GM23338 (cell line): Measurements from ENCODE around the gene CAPN8. TPM values are rescaled to one million over a fixed set of nuclear protein-coding genes. Genes with fewer than 3 reads are reported as not detected.

Experiments
- ATAC-seq: fragments of 200-7000 bp; cut with Tn5 transposase; 3 replicates; pipeline ENCODE4 v1.9.1; 2020
- DNase-seq: peaks from one replicate; pipeline ENCODE4 v3.0.0-alpha.2; 2015; ENCODE audit warnings: low spot score
- H2AFZ ChIP-seq: fragments of 200-600 bp; sonication (generic); 2 replicates; pipeline ENCODE4 v1.8.0; 2016; ENCODE audit warnings: antibody characterized with exemption, mild to moderate bottlenecking, moderate library complexity
- H3F3A ChIP-seq: fragments of 200-600 bp; sonication (generic); replicated peaks from 2 replicates; pipeline ENCODE4 v1.8.0; 2017; ENCODE audit warnings: antibody characterized with exemption, mixed run types, low read depth
- H3K27ac ChIP-seq: fragments of 200-600 bp; sonication (generic); 2 replicates; pipeline ENCODE4 v1.6.1; 2016; ENCODE audit warnings: low read depth
- H3K27me3 ChIP-seq: fragments of 200-600 bp; sonication (generic); 2 replicates; pipeline ENCODE4 v1.8.0; 2016; ENCODE audit warnings: mild to moderate bottlenecking, mixed run types, moderate library complexity; ENCODE audit not compliant: insufficient read depth
- H3K36me3 ChIP-seq: fragments of 200-600 bp; sonication (generic); 2 replicates; pipeline ENCODE4 v1.8.0; 2016; ENCODE audit warnings: mild to moderate bottlenecking; ENCODE audit not compliant: insufficient read depth
- H3K4me1 ChIP-seq: fragments of 200-600 bp; sonication (generic); 2 replicates; pipeline ENCODE4 v1.8.0; 2016; ENCODE audit warnings: mild to moderate bottlenecking, moderate library complexity; ENCODE audit not compliant: insufficient read depth
- H3K4me2 ChIP-seq: fragments of 200-600 bp; sonication (generic); 2 replicates; pipeline ENCODE4 v1.7.1; 2017; ENCODE audit warnings: mixed run types
- H3K4me3 ChIP-seq: fragments of 200-600 bp; sonication (generic); 2 replicates; pipeline ENCODE4 v1.6.1; 2016; ENCODE audit warnings: mixed run types
- H3K79me2 ChIP-seq: fragments of 200-600 bp; sonication (generic); replicated peaks from 2 replicates; pipeline ENCODE4 v1.8.0; 2017; ENCODE audit warnings: mild to moderate bottlenecking; ENCODE audit not compliant: insufficient read depth
- H3K9me2 ChIP-seq: fragments of 200-600 bp; sonication (generic); 2 replicates; pipeline ENCODE4 v1.8.0; 2017; ENCODE audit not compliant: insufficient read depth
- H4K20me1 ChIP-seq: fragments of 200-600 bp; sonication (generic); replicated peaks from 2 replicates; pipeline ENCODE4 v1.8.0; 2017; ENCODE audit warnings: mild to moderate bottlenecking; ENCODE audit not compliant: insufficient read depth
- H3K27ac Mint-ChIP-seq: 2 replicates; pipeline ENCODE4 v1.8.0; 2020; ENCODE audit warnings: inconsistent platforms, mild to moderate bottlenecking, moderate library complexity, mixed read lengths
- H3K27me3 Mint-ChIP-seq: 3 replicates; pipeline ENCODE4 v1.8.0; 2022; ENCODE audit warnings: low read depth, mild to moderate bottlenecking, moderate library complexity, mixed read lengths, inconsistent platforms; ENCODE audit not compliant: insufficient read depth, poor library complexity
- H3K36me3 Mint-ChIP-seq: 3 replicates; pipeline ENCODE4 v1.8.0; 2021; ENCODE audit warnings: low read depth, mild to moderate bottlenecking, inconsistent platforms, moderate library complexity, mixed read lengths
- H3K4me1 Mint-ChIP-seq: 3 replicates; pipeline ENCODE4 v1.8.0; 2020; ENCODE audit warnings: mild to moderate bottlenecking, inconsistent platforms, mixed read lengths
- H3K4me3 Mint-ChIP-seq: 3 replicates; pipeline ENCODE4 v1.8.0; 2021; ENCODE audit warnings: moderate library complexity, mild to moderate bottlenecking, inconsistent platforms, mixed read lengths
- H3K9me3 Mint-ChIP-seq: 3 replicates; pipeline ENCODE4 v1.8.0; 2020; ENCODE audit warnings: moderate library complexity, mild to moderate bottlenecking, inconsistent platforms, mixed read lengths
- EZH2 ChIP-seq: fragments of 200-600 bp; sonication (generic); IDR thresholded peaks from one replicate; pipeline ENCODE4 v1.8.0; 2017; ENCODE audit warnings: antibody characterized with exemption, mild to moderate bottlenecking, low read depth; ENCODE audit not compliant: unreplicated experiment
- EZH2phosphoT487 ChIP-seq: fragments of 200-600 bp; sonication (generic); IDR thresholded peaks from one replicate; pipeline ENCODE4 v1.8.1; 2018; ENCODE audit warnings: antibody characterized with exemption; ENCODE audit not compliant: unreplicated experiment
- JUNB ChIP-seq: IDR thresholded peaks from one replicate; pipeline ENCODE4 v1.6.1; 2016; ENCODE audit warnings: antibody characterized with exemption; ENCODE audit not compliant: unreplicated experiment
- NANOG ChIP-seq: IDR thresholded peaks from 2 replicates; pipeline ENCODE4 v1.6.1; 2016; ENCODE audit warnings: antibody characterized with exemption, borderline replicate concordance
- POLR2AphosphoS5 ChIP-seq: IDR thresholded peaks from 2 replicates; pipeline ENCODE4 v1.6.1; 2016; ENCODE audit warnings: antibody characterized with exemption, low read depth
- ZNF114 ChIP-seq: fragments of 250-450 bp; sonication (Bioruptor Pico); IDR thresholded peaks from 2 replicates; pipeline ENCODE4 v1.5.0; 2020; ENCODE audit warnings: mild to moderate bottlenecking, moderate library complexity
- ZNF462 ChIP-seq: fragments of 250-450 bp; sonication (Bioruptor Pico); IDR thresholded peaks from 2 replicates; pipeline ENCODE4 v1.5.0; 2020; ENCODE audit warnings: mild to moderate bottlenecking, moderate library complexity
- polyA plus RNA-seq: library from polyadenylated mRNA; unstranded; fragments of >200 nt; fragmentation: Nextera tagmentation; extraction: Ambion mirVana; gene quantifications from 2 replicates; pipeline ENCODE4 v1.2.1, GENCODE V29; 2016
- total RNA-seq: library from RNA; depleted of rRNA; stranded (reverse); fragments of >200 nt; shearing (Covaris generic); gene quantifications from 2 replicates; pipeline ENCODE4 v1.2.3, GENCODE V29; 2014
- TF ChIP-seq, protein P1 (sequence below): IDR thresholded peaks from 2 replicates; pipeline ENCODE4 v1.6.1; 2016; ENCODE audit warnings: antibody characterized with exemption

CAPN8 gene
- total and polyA plus RNA-seq, 2 experiments from 2014 or later = not detected

GRCh38 chr1:223534677-223535076 is 130.8 kb downstream of the CAPN8 start (continued):
- TF ChIP-seq ZNF462 (no peak), EZH2 (no peak), JUNB (no peak)
- TF ChIP-seq, protein P1, sequence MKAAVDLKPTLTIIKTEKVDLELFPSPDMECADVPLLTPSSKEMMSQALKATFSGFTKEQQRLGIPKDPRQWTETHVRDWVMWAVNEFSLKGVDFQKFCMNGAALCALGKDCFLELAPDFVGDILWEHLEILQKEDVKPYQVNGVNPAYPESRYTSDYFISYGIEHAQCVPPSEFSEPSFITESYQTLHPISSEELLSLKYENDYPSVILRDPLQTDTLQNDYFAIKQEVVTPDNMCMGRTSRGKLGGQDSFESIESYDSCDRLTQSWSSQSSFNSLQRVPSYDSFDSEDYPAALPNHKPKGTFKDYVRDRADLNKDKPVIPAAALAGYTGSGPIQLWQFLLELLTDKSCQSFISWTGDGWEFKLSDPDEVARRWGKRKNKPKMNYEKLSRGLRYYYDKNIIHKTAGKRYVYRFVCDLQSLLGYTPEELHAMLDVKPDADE = no peak

DNA sequence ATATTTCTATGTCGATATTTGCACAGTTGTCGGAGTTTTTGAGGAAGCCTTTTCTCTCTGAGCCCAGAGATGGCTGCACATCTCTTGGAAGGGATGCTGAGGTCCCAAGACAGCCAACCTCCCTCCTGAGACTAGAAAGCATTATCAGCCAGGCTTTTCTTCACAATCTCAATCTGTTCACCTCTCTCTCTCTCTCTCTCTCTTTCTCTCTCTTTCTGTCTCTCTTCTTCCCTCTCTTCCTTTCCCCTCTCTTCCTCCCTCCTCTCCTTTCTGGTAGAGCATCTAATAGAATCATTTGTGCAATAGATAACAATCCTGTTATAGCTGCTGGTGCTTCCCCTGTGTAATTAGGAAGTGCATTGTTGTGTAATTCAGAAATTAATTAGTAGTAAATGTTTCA is 131.8 kb downstream of the CAPN8 start:
- Mint-ChIP-seq H3K4me3 (no peak overlapping the region), H3K27me3 (peaks cover 9% of the 10 kb centered on the region), H3K27ac (no peak overlapping the region), H3K4me1 (no peaks in the 10 kb centered on the region; the same call in 2 of the 3 replicates), H3K36me3 (no peaks in the 10 kb centered on the region), H3K9me3 (no peaks in the 10 kb centered on the region)
- no peak overlapping the region for H3K27ac ChIP-seq
- H4K20me1 ChIP-seq = no peaks in the 10 kb centered on the region
- H3K27me3 ChIP-seq = no peaks in the 10 kb centered on the region
- ATAC-seq (no peak), DNase-seq (no peak)
- H3K36me3 ChIP-seq = no peaks in the 10 kb centered on the region
- no peak overlapping the region for H2AFZ ChIP-seq
- no peaks in the 10 kb centered on the region for H3F3A ChIP-seq
- no peak overlapping the region for H3K4me3 ChIP-seq
- no peak overlapping the region for H3K4me2 ChIP-seq
- no peaks in the 10 kb centered on the region for H3K79me2 ChIP-seq
- H3K4me1 ChIP-seq = no peaks in the 10 kb centered on the region
- H3K9me2 ChIP-seq = 0 out of 2 replicates have a peak, but pooled peaks cover 10% of the 10 kb centered on the region
- TF ChIP-seq EZH2phosphoT487 (no peak), NANOG (no peak), ZNF114 (CRISPR knock-in tag) (no peak), ZNF462 (no peak), POLR2AphosphoS5 (no peak)
- TF ChIP-seq, protein P1 = no peak
